AG10803 (cell line): ENCODE measurements around the gene WHAMM.

Source experiments
- DNase-seq: peaks from one replicate; pipeline ENCODE4 v3.0.0; 2010; ENCODE audit warnings: low read depth
- H3K4me3 ChIP-seq: 2 replicates; pipeline ENCODE4 v1.5.1; 2011; ENCODE audit warnings: mild to moderate bottlenecking, low read length, control low read depth
- CTCF ChIP-seq: conservative IDR thresholded peaks from 2 replicates; pipeline ENCODE4 v1.5.1; 2011; ENCODE audit warnings: mild to moderate bottlenecking, low read length, control low read depth, inconsistent platforms

WHAMM gene

DNA sequence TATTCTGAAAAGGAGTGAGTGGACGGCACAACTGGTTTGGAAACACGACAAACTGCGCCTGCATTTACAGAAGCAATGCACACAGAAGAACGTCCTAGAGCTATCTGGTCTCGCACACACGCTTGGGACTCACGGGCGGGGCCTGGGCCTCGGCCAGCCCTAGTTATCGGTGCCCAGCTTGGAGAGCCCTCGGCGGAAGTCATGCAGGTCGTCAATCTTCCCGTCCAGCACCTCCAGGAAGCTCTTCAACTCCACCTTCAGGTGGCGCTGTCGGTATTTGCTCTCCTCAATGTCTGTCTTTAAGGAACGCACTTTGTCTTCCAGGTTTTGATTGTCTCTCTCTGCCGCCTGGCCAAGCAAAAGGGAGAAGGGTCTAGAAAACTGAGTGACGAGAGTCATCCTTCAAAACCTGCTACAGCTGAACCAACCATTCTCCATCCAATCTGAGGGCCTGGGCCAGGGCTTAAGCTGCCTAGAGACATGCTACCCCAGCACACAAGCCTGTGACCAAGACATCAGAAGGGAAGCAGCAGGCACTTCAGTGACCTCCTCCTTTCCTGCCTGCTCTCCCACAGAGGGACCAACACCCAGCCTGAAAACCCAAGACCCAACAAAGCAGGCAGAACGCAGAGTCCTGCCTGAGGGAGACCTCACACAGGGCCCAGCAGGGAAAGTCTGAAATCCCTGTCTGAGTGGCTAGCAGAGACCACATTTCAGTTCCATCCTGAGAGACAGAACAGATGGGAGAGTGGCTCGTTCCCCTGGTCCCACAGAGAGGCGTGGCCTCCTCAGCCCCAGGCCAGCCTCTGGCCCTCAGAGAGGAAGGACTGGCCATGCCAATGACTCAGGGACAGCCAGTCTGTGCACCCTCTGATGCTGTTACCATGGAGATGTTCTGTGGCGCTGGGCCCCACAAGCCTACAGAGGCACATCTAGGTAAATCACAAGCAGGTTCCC lies 40.4 kb downstream of the WHAMM start:
- DNase-seq, result peak; percentile 89
- H3K4me3 ChIP-seq, result no peak overlapping the region
- peak; percentile 90 for TF ChIP-seq CTCF

GRCh38 chr15:82850731-82851130 lies 41.3 kb downstream of the WHAMM start:
- no peak for TF ChIP-seq CTCF

DNA sequence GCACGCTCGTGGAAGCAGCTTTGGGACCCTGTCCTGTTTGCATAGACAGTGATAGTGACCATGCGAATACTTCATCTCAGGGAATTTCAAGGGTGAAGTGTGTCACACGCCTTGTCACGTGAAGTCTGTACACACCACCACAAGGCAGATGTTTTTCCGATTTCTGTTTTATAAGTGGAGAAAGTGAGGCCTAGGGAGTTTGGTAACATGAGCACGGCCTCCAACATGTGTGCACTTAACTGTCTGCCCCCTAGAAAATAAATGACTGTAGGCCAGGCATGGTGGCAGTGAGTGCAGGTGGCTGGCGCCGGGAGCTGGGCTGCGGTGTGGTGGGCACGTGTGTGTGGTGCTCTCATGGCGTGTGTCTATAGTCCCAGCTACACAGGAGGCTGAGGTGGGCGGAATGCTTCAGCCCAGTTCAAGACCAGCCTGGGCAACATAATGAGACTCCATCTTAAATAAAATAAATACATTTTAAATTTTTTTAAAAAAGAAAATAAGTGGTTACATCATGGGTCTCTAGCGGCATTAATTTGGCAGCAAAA lies 42.0 kb downstream of the WHAMM start:
- no peak overlapping the region for H3K4me3 ChIP-seq
- no peak for TF ChIP-seq CTCF
- DNase-seq, result no peak

More at GRCh38 chr15:82850731-82851130, 41.3 kb downstream of the WHAMM start:
- H3K4me3 ChIP-seq, result no peak overlapping the region
- DNase-seq, result no peak

DNA sequence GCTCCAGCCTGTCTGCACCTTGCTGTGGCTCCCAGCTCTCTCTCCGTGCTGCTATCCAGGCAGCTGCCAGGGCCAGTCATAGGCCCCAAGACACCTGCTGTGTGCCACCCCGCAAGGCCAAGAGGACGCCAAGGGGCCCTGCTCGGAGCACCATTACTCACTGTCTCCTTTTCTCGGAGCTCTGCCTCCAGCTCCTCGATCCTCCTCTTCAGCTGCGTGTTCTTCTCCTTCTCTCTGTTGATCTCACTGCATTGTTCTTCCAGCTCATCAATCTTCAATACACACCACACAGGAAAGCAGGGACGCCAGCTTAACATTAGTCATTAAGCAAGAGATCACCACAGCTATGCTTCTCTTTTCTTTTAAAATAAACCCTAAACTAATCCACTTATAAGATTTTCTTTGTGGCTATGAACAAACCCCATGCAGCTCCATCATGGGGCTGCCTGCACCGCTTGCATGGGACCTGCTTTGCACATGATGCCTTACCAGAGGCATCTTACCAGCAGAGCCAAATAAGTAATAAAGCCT lies 42.6 kb downstream of the WHAMM start:
- no peak overlapping the region for H3K4me3 ChIP-seq
- peak; percentile 65 for DNase-seq
- no peak for TF ChIP-seq CTCF

- no peak overlapping the region for H3K4me3 ChIP-seq
- TF ChIP-seq CTCF, result no peak
- no peak for DNase-seq
Measured at GRCh38 chr15:82852941-82853561, 43.6 kb downstream of the WHAMM start.

- TF ChIP-seq CTCF, result no peak
- no peak for DNase-seq
- H3K4me3 ChIP-seq, result no peak overlapping the region
Measured at GRCh38 chr15:82854554-82854953, 45.1 kb downstream of the WHAMM start.
